Hepatocyte (in vitro differentiated cells): ENCODE data around the gene LRRC10.

Source experiments
- EZH2 ChIP-seq: fragments of 200-600 bp; sonication (generic); IDR thresholded peaks from 2 replicates; pipeline ENCODE4 v1.6.1; 2016; ENCODE audit warnings: antibody characterized with exemption, mild to moderate bottlenecking, borderline replicate concordance
- TF ChIP-seq, protein P1 (sequence below): fragments of 200-600 bp; sonication (generic); IDR thresholded peaks from 2 replicates; pipeline ENCODE4 v1.5.1; 2016; ENCODE audit warnings: antibody characterized with exemption, mild to moderate bottlenecking; ENCODE audit not compliant: poor library complexity

DNA sequence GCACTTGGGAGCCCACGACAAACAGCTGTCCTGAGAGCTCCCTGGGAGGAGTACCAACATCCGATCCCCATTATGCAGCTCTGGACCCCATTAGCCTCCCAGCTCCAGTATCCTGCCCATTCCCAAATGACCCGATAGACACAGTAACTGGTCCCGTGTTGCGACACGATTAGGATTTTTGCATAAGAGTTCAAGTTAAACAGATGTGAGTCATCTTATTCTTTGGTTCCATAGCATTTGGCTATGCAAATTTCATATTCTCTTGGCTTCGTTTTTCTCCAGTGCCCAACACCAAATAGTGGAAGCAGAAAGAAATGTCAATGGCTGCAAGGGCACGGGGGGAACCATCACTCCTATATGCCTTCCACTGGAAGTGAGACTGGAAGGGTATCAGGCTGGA, 43.0 kb upstream of the LRRC10 start:
- TF ChIP-seq, protein P1, sequence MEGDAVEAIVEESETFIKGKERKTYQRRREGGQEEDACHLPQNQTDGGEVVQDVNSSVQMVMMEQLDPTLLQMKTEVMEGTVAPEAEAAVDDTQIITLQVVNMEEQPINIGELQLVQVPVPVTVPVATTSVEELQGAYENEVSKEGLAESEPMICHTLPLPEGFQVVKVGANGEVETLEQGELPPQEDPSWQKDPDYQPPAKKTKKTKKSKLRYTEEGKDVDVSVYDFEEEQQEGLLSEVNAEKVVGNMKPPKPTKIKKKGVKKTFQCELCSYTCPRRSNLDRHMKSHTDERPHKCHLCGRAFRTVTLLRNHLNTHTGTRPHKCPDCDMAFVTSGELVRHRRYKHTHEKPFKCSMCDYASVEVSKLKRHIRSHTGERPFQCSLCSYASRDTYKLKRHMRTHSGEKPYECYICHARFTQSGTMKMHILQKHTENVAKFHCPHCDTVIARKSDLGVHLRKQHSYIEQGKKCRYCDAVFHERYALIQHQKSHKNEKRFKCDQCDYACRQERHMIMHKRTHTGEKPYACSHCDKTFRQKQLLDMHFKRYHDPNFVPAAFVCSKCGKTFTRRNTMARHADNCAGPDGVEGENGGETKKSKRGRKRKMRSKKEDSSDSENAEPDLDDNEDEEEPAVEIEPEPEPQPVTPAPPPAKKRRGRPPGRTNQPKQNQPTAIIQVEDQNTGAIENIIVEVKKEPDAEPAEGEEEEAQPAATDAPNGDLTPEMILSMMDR: no peak
- TF ChIP-seq EZH2: no peak
